Renal cortical epithelial cell (primary cell): Measurements from ENCODE around the gene KIF23. TPM values are rescaled to one million over a fixed set of nuclear protein-coding genes. Genes with fewer than 3 reads are reported as not detected.
"Not testable (repeated sequence)": the region's sequence is repeated elsewhere in the genome, so short reads cannot be mapped to it uniquely, and the experiment has no call there.

Experiments
- DNase-seq: peaks from one replicate; pipeline ENCODE4 v3.0.0-alpha.2; 2011; ENCODE audit warnings: low read depth
- total RNA-seq: library from RNA; depleted of rRNA; stranded (reverse); fragments of >200 nt; gene quantifications from 2 replicates; pipeline ENCODE4 v1.2.3, GENCODE V29; 2014

Gene KIF23
- total RNA-seq, 1 donor from 2014 or later, result 5.8 TPM

DNA sequence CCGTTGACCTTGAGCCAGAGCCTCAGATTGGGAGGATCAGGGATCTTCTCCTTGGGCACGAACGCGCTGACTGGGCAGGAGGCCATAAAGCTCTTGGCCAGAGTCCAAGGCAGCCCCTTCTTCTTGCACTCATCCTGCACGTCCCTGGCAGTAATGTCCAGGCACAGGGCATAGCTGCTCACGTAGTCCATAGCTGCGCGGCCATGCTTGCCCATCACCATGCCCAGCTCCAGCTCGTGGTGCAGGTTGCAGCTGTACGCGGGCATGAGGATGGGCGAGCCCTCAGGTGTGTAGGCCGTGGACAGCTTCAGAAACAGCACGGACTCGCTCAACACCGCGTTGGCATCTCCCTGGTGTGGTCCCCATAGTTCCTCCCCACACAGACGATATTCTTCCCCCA is 20.5 kb downstream of the KIF23 start:
- no peak for DNase-seq

- DNase-seq, result no peak
Measured at GRCh38 chr15:69435985-69436384, 21.8 kb downstream of the KIF23 start.

GRCh38 chr15:69436951-69437350 is 22.8 kb downstream of the KIF23 start:
- no peak for DNase-seq

DNA sequence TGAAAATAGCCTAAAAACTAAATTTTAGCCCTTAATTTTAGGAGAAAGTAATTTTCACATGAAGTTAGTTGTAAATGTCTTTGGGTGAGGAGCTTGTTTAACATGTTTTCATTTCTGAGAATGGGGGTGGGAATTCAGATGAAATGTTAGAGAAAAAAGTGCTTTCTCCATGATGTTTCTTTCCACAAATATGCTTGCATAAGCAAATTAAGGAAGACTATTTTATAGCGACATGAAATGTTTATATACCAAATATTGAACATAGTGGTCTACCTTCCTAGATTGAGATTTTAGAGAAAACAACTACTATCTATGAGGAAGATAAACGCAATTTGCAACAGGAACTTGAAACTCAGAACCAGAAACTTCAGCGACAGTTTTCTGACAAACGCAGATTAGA is 25.5 kb downstream of the KIF23 start:
- DNase-seq, result no peak

DNA sequence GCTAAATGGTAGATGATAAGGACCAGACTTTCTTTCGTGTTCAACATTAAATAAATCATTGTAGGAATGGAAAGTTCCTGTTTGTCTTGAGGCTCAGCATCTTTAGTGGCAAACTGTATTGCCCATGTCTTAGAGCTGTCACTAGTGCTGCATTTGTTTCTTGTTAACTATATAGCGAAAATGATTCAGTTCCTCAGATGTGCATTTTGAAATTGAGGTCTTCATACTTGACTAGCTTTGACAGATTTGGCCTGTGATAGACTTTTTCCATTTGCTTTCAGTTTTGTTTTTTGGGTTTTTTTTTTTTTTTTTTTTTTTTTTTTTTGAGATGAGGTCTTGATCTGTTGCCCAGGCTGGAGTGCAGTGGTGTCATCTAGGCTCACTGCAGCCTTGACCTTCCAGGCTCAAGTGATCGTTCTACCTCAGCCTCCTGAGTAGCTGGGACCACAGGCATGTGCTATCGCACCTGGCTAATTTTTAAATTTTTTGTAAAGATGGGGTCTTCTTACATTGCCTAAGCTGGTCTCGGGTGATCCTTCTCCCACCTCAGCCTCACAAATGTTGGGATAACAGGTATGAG is 29.0 kb downstream of the KIF23 start:
- DNase-seq, result peak; percentile 7

DNA sequence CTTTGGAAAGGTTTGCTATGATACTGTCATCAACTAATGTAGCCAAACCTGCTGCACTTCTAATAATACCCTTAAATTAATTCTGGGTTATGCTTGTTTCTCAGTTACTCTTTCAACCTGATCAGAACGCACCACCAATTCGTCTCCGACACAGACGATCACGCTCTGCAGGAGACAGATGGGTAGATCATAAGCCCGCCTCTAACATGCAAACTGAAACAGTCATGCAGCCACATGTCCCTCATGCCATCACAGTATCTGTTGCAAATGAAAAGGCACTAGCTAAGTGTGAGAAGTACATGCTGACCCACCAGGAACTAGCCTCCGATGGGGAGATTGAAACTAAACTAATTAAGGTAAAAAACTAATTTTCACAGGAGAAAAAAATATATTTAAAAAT is 30.5 kb downstream of the KIF23 start:
- DNase-seq, result no peak

GRCh38 chr15:69446953-69447352 is 32.8 kb downstream of the KIF23 start:
- no peak for DNase-seq

- not testable (repeated sequence) for DNase-seq
Measured at GRCh38 chr15:69450221-69450620, 36.1 kb downstream of the KIF23 start.

GRCh38 chr15:69450968-69451695 is 37.0 kb downstream of the KIF23 start:
- DNase-seq, result peak; percentile 9

DNA sequence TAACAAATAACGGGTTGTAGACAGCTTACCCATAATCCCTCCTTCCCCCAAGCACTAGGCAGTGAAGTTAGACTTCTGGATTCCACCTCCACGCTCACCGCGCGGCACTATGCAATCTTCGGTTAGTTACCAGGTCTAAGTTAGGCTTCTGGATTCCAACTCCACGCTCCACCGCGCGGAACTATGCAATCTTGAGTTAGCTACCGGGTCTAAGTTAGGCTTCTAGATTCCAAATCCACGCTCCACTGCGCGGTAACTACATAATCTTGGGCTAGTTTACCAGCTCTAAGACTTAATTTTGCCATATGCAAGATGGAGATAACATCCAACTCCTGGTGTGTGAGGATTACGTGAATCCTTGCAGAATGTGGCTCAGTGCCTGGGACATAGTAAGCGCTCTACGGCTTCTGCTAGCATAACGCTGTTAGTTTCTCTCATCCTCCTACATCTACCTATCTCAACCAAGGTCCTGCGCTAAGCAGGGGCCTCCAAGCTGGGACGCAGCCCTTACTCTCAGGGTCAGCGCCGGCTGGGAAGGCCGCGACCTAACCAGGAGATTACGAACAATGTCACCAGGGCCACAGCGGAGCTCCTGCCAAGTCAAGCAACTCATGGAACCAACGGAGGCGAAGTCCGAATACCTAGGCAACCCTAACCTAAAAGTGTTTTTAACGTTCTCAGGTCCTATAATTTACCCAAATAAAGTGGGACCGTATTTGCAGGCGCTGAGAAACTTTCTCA is 38.0 kb downstream of the KIF23 start:
- peak; percentile 47 for DNase-seq

DNA sequence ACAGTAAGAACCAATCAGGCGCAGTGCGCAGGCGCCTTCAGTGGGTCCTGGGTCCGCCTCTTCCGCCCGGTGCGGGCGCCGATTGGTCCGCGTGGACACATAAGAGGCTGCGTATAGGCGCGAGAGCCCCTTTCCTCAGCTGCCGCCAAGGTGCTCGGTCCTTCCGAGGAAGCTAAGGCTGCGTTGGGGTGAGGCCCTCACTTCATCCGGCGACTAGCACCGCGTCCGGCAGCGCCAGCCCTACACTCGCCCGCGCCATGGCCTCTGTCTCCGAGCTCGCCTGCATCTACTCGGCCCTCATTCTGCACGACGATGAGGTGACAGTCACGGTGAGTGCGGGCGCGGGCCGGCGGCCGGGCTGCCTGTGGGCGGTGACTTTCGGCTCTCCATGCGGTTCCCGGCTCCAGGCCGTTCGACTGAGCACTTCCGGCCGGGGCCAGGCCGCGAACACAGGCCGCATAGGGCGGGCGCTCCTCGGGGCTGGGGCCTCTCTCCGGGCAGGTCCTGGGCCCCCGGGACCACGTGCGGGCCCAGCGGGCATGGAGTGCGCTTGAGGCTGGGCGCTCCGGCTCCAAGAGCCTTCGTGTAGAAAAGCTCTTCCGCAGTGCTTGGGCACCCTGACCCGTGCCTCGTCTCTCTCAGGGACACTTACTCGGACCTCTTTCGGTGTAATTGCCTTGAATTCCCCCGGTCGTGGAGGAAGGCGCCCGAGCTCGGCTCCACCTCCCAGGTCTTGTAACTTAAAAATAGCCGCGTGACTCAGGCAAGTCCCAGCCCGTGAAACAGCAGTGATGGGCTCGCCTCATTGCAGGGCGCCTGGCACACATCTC is 38.8 kb downstream of the KIF23 start, which contains the start of gene RPLP1:
Gene RPLP1, plus strand, starts transcription at position 127 of the 830 bp plus-strand sequence. Its CDS starts 131 bp downstream, at position 258.
- peak; percentile 87 for DNase-seq

GRCh38 chr15:69454953-69455352 is 40.8 kb downstream of the KIF23 start:
- no peak for DNase-seq

GRCh38 chr15:69456208-69457166 is 42.3 kb downstream of the KIF23 start:
- DNase-seq, result no peak

DNA sequence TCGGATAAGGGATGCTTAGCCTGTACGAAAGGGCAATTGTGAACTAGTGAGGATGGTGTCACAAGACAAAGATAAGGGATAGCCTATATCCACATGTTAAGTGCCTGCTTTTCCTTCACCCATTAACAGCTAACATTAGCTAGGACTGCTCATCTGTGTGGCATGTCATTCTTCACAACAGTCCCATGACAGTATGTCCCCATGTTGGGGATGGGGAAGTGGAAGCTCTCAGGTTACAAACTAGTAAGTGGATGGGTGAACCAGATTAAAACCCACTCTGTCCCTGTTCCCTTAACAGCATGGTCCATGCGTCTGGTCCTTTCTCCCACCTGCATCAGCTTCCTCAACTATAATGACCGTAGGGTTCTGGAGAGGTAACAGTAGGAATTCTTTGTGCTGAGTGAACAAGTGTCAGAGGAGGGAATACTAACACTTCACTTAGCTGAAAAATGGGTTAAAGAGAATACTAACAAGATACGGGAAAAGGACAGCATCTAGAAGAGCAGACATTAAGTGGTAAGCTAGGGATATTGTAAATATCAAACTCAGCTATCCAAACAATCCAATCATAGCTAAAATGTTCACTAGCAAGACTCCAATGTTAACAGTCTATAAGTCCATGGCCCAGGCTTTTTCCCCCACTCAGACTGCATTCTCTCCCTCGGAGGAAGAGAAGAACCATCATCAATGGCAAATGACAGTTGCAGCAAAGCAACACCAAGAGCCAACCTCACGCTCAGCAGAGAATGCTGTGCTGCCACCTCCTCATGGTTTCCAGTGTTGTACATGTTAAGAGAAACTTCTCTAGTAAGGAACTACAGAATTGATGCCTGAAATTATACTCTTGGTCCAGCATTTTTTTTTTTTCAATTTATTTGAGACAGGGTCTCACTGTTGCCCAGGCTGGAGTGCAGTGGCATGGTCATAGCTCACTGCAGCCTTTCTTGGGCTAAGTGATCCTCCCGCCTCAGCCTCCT is 43.4 kb downstream of the KIF23 start:
- no peak for DNase-seq

- DNase-seq, result no peak
Measured at GRCh38 chr15:69459066-69459465, 44.9 kb downstream of the KIF23 start.

- no peak for DNase-seq
Measured at GRCh38 chr15:69460481-69460880, 46.3 kb downstream of the KIF23 start.

GRCh38 chr15:69462030-69462492 is 47.9 kb downstream of the KIF23 start:
- no peak for DNase-seq

DNA sequence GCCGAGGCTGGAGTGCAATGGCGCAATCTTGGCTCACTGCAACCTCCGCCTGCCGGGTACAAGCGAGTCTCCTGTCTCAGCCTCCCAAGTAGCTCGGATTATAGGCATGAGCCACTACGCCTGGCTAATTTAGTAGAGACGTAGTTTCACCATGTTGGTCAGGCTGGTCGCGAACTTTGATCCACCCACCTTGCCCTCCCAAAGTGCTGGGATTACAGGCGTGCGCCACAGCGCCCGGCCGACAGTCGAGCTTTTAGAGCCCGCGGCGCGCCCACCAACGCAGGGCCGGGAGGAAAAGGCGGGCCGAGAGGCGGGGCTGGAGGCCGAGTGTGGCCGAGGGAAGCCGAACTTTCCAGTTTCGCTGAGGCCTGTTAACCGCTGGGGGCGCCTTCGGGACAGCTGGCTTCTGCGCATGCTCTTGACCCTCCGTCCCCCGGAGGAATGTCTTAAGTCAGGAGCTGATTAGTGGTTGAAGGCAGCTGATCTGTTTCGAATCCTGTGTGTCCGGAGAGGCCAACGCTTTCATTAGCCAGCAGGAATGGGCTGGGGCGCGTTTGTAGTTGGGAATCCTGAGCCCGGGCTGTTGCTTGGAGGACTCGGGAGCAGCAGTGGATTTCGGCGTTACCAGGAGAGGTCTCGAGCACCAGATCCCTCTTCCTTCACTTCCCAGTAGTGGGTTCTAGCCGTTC is 48.5 kb downstream of the KIF23 start:
- peak; percentile 98 for DNase-seq
